Fibroblast of the aortic adventitia (primary cell): ENCODE measurements around the gene EPN1. TPM values are rescaled to one million over a fixed set of nuclear protein-coding genes. Genes with fewer than 3 reads are reported as not detected.

Experiments used
- DNase-seq: peaks from one replicate; pipeline ENCODE4 v3.0.0-alpha.2; 2010; ENCODE audit warnings: low read depth
- H3K4me3 ChIP-seq: 2 replicates; pipeline ENCODE4 v1.5.1; 2011; ENCODE audit warnings: low read depth, mild to moderate bottlenecking, control low read depth, low read length, moderate library complexity
- total RNA-seq: library from RNA; depleted of rRNA; stranded (reverse); fragments of >200 nt; gene quantifications from 2 replicates; pipeline ENCODE4 v1.2.3, GENCODE V29; 2012; ENCODE audit warnings: low replicate concordance
- TF ChIP-seq, protein P1 (sequence below): IDR thresholded peaks from 2 replicates; pipeline ENCODE4 v1.5.1; 2011; ENCODE audit warnings: mild to moderate bottlenecking, low read length, control low read depth, inconsistent platforms; ENCODE audit not compliant: insufficient read depth

Gene EPN1
- total RNA-seq, 1 donor = 60.6 TPM

DNA sequence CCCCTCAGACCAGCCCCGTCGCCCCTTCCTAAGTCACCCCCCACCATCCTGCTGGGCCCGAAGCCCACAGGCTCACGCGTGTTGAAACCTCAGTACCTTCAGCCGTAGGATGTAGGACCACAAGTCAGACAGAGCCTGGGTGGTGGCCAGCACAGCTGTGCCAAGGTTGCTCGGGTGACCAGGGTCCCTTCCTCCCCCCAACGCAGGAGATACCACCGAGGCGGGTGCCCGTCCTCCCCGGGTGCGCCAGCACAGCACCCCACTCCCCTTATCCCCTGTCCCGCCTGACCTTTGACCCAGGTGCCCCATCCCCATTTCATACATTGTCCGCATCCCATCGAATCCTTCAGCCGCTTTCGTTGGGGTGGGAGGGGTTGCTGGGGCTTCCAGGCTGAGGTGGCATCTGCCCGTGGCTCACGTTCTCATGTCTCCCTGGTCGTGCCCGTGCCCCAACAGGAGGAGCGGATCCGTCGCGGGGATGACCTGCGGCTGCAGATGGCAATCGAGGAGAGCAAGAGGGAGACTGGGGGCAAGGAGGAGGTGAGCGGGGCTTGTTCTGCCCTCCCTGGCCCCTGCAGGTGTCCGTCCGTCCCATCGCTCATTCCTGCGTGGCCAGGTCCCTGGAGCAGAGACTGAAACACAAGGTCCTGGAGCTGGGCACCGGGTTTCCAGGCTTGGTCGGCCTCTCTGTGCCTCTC, 14.5 kb downstream of the EPN1 start:
- TF ChIP-seq, protein P1, sequence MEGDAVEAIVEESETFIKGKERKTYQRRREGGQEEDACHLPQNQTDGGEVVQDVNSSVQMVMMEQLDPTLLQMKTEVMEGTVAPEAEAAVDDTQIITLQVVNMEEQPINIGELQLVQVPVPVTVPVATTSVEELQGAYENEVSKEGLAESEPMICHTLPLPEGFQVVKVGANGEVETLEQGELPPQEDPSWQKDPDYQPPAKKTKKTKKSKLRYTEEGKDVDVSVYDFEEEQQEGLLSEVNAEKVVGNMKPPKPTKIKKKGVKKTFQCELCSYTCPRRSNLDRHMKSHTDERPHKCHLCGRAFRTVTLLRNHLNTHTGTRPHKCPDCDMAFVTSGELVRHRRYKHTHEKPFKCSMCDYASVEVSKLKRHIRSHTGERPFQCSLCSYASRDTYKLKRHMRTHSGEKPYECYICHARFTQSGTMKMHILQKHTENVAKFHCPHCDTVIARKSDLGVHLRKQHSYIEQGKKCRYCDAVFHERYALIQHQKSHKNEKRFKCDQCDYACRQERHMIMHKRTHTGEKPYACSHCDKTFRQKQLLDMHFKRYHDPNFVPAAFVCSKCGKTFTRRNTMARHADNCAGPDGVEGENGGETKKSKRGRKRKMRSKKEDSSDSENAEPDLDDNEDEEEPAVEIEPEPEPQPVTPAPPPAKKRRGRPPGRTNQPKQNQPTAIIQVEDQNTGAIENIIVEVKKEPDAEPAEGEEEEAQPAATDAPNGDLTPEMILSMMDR = no peak
- no peak for DNase-seq
- H3K4me3 ChIP-seq = no peak overlapping the region

DNA sequence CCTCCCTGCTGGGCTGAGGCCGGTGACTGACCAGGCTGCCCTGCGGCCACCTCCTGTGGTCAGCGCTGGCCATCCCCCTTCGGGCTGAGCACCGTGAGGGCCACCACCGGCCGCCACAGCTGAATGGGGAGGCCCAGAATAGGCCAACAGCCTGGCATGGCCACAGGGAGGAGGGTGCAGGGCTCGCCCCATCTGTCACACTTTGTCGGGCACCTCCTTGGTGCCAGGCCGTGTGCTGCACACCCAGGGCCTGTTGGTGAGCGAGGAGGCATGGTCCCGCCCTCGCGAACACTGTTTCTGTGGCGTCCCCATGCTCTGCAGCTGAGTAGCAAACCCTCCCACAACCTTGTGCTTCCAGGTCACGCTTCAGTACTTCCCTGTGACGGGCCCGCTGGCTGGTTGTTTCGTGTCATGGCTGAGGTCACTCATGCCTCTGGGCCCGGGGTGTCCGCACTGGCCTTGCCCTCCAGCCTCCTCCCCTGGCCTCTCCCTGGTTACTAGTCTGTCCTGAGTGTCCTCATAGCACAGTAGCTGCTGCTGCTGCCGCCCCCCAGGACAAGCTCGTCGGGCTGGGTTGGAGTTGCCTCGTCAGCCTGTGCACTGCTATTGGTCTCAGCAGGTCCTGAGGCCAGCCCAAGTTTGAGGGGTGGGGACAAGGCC, 15.2 kb downstream of the EPN1 start:
- no peak overlapping the region for H3K4me3 ChIP-seq
- DNase-seq = no peak
- TF ChIP-seq, protein P1 = no peak

DNA sequence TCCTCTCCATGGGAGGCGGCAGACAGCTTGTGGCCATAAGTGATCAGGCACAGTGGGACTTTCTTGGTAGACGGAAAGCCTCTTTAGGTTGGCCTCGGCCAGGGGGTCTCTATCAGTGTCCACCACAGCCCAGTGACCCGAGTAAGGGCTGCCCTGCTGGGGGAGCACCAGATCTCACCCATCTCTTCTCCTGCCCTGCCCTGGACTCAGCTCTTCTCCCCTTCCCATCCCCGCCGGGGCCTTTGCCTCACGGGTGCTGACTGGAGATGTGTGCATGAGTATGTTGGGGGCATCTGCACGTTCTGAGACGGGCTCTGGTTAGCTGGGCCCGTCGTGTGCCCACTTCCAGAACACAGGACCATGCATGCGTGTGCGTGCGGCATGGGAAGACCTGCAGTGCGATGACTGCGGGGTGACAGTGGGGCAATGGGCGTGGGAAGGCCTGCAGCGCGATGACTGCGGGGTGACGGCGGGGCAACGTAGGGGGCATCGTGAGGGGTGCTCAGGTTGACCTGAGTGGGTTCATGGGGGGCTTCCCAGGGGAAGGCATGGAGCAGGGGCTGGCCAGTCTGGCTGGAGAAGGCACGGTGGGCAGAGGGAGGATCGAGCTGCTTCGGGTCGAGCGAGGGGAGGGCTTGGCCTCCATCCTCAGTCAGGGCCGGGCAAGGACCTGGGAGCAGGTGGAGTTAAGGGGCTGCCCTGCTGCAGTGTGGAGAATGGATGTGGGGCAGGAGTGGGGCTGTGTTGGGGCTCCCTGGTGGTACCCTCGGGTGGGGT, 15.9 kb downstream of the EPN1 start:
- DNase-seq = no peak
- TF ChIP-seq, protein P1 = no peak
- H3K4me3 ChIP-seq = no peak overlapping the region

DNA sequence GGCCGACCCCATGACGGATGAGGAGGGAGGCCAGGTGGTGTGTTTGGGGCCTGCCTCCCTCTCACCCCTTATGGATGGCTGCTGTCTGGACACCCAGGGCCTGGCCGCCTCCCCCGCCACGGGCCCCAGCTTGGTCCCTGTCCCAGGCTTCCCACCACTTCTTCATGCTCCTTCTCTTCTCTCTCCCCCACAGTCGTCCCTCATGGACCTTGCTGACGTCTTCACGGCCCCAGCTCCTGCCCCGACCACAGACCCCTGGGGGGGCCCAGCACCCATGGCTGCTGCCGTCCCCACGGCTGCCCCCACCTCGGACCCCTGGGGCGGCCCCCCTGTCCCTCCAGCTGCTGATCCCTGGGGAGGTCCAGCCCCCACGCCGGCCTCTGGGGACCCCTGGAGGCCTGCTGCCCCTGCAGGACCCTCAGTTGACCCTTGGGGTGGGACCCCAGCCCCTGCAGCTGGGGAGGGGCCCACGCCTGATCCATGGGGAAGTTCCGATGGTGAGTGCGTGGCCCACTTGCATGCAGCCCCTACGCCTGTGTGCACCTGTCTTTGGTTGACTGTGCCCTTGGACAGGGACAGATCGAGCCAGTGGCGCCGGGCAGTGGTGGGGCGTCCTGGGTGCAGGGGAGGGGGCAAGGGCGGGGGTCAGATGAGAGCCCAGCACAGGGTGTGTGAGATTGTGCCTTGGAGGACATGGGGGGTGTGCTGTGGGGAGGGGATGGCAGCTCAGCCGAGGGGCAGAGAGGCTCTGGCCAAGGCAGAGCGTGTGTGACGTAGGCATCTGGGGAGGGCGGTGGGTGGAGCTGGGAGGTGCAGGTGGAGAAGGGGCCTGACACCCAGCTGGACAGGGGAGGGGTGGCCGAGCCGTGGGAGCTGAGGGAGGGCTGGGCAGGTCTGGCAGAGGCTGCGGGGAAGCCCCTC, 16.8 kb downstream of the EPN1 start:
- no peak overlapping the region for H3K4me3 ChIP-seq
- TF ChIP-seq, protein P1 = no peak
- no peak for DNase-seq

DNA sequence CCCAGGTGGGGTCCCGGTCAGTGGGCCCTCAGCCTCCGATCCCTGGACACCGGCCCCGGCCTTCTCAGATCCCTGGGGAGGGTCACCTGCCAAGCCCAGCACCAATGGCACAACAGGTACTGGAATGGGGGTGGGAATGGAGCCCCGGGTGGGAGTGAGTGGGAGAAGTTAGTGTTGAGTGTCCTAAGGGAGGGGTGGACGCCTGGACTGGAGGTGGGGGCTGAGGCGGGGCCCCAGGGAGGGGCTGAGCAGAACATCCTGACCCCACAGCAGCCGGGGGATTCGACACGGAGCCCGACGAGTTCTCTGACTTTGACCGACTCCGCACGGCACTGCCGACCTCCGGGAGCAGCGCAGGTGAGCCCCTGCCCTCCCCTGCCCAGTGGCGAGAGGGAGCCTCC, 17.7 kb downstream of the EPN1 start:
- TF ChIP-seq, protein P1 = no peak
- no peak overlapping the region for H3K4me3 ChIP-seq
- DNase-seq = no peak

DNA sequence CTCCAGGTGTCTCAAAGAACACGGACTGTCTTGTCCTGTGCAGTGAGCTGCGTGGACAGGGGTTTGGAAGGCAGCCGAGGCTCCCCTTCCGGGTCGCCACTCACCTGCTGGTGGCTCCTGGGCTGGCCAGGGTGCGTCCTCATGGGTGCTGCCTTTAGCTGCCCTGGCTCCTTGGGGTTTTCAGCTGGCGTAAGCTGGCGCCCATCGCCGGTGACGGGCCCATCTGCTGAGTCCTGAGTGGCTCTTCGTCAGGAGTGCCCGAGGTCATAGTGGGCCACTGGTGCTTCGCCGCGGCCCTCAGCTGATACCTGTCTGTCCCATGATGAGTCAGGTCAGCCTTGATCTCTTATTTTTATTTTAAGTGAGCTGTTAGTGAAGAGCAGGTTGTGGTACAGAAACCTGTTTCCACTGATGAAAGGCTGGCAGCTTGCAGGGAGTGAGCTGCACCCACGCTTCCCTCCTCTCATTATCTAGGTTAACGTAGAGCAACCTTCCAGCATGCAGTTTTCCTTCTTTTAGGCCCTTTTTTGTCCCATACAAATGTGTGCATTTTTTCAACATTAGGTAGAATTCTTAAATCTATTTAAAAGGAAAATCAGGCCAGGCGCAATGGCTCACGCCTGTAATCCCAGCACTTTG, 18.4 kb downstream of the EPN1 start:
- no peak for DNase-seq
- TF ChIP-seq, protein P1 = no peak
- no peak overlapping the region for H3K4me3 ChIP-seq
